Sigmoid colon (tissue), 7 donors: Measurements from ENCODE around the gene PODXL2. TPM values are rescaled to one million over a fixed set of nuclear protein-coding genes. Genes with fewer than 3 reads are reported as not detected.

ENCODE experiments used
- DNase-seq: peaks from one replicate; pipeline ENCODE4 v3.0.0-alpha.2; 2019
- H3K27ac ChIP-seq, 4 donors: fragments of 200-600 bp; sonication (generic); one replicate each; pipeline ENCODE4 v1.5.1; 2016 to 2019; ENCODE audit warnings: mild to moderate bottlenecking in 1 of 4
- H3K27me3 ChIP-seq, 3 donors: fragments of 200-600 bp; sonication (generic); one replicate each; pipeline ENCODE4 v1.5.1; 2019; ENCODE audit warnings: mild to moderate bottlenecking in 1 of 3
- H3K36me3 ChIP-seq, 4 donors: fragments of 200-600 bp; sonication (generic); one replicate each; pipeline ENCODE4 v1.5.1; 2016 to 2019
- H3K4me1 ChIP-seq, 4 donors: fragments of 200-600 bp; sonication (generic); one replicate each; pipeline ENCODE4 v1.5.1; 2017 to 2019
- H3K4me3 ChIP-seq, 4 donors: fragments of 200-600 bp; sonication (generic); one replicate each; pipeline ENCODE4 v1.5.1; 2017 to 2019; ENCODE audit warnings: mild to moderate bottlenecking in 2 of 4, moderate library complexity in 1 of 4
- H3K9me3 ChIP-seq, 4 donors: fragments of 200-600 bp in 3 of 4; sonication (generic) in 3 of 4; one replicate each; pipeline versions ENCODE4 v1.5.1 to v1.6.1; 2013 to 2019
- EP300 ChIP-seq, 4 donors: sonication (generic); formaldehyde crosslinking; IDR thresholded peaks; one replicate each; pipeline ENCODE4 v1.6.1; 2017; ENCODE audit warnings: antibody characterized with exemption in 4 of 4
- POLR2A ChIP-seq, 2 donors: fragments of 450-650 bp; IDR thresholded peaks; one replicate each; pipeline ENCODE4 v1.6.1; 2016; ENCODE audit warnings: antibody characterized with exemption in 2 of 2, mild to moderate bottlenecking in 2 of 2, moderate library complexity in 2 of 2
- POLR2AphosphoS5 ChIP-seq, 4 donors: sonication (generic); formaldehyde crosslinking; IDR thresholded peaks; one replicate each; pipeline ENCODE4 v1.6.1; 2017; ENCODE audit warnings: antibody characterized with exemption in 4 of 4
- WGBS, 2 donors: extraction: QIAGEN DNeasy Blood & Tissue Kit; methylation state at CpG; one replicate each; pipeline ENCODE4 v1.1.7; 2013; 5-methylcytosine and 5-hydroxymethylcytosine counted together
- intact Hi-C: fragments of 100-400 bp; cut with DNase I; formaldehyde crosslinking; loops from one replicate; pipeline ENCODE4 v1.15.1; 2023
- polyA plus RNA-seq, 3 donors: library from polyadenylated mRNA; stranded (reverse); fragments of 200-250 nt; gene quantifications; one replicate each; pipeline ENCODE4 v1.2.3, GENCODE V29; 2013
- total RNA-seq, 4 donors: library from RNA; depleted of rRNA; stranded (reverse); fragments of >200 nt; gene quantifications; one replicate each; pipeline ENCODE4 v1.1.0, GENCODE V29; 2016
- TF ChIP-seq, protein P1 (sequence below), 4 experiments: fragments of 450-650 bp in 3 of 4; fragments of 200-600 bp in 1 of 4; IDR thresholded peaks; one replicate each; pipeline ENCODE4 v1.5.1; 2016 to 2019; ENCODE audit warnings: antibody characterized with exemption in 4 of 4, mild to moderate bottlenecking in 3 of 4, moderate library complexity in 2 of 4
- donor health status: healthy with polysubstance abuse.
- donor health status: Bipolar disorder and iron deficiency.
- donor health status: healthy.

Gene PODXL2
- total and polyA plus RNA-seq, 7 donors: 2.0 to 16.7 (median 2.8) TPM

DNA sequence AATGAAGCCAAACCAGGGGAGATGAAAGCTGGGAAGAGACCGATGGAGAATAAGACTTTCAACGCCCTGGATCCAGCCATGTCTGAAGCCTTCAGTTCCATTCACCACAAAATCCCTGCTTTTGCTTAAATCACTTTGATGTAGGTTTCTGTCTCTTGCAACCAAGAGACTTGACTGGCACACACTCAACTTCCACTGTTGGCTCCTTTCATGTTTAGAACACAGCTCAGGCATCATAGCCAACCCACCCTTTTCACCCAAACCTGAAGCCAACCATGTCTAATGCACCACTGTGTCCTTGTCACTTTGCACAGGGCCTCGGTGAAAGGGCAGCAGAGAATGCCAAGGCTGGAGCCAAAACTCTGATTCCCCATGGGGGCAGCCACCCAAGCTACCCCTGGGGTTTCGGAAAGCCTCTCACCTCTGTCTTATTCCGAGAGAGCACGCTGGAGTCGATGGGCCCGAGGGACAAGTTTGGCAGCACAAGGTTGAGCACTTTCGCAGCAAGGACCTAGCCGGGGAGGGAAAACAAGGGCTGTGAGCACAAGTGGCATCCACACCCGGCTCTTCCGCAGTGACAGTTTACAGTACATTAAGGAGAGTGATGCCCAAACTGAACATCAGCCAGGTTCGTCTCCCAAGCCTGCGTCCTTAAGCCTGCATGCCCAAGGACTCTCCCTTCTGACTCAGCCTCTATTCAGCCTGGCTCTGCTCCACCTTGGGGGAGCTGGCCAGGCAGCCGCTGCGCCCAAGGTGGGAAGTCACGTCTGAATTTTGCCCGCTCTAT lies 81.4 kb downstream of the PODXL2 start:
- Histone ChIP-seq H3K4me3 (no peak overlapping the region), H3K27me3 (no peaks in the 10 kb centered on the region), H3K9me3 (no peaks in the 10 kb centered on the region), H3K27ac (peak overlapping the region; percentile 59 to 85 (median 72)), H3K36me3 (no peaks in the 10 kb centered on the region), H3K4me1 (peaks cover 0 to 59% (median 44%) of the 10 kb centered on the region in 4 donors)
- WGBS, 2 donors: 93 to 94% methylated on average over 18 of the region's 18 CpGs
- DNase-seq: peak; percentile 73
- TF ChIP-seq POLR2AphosphoS5 (IDR thresholded peaks at IDR 0.05) (peak in 3 of 4 donors; percentile 13 to 24 (median 16)), EP300 (IDR thresholded peaks at IDR 0.05) (no peak), POLR2A (IDR thresholded peaks at IDR 0.05) (no peak)
- TF ChIP-seq, protein P1, sequence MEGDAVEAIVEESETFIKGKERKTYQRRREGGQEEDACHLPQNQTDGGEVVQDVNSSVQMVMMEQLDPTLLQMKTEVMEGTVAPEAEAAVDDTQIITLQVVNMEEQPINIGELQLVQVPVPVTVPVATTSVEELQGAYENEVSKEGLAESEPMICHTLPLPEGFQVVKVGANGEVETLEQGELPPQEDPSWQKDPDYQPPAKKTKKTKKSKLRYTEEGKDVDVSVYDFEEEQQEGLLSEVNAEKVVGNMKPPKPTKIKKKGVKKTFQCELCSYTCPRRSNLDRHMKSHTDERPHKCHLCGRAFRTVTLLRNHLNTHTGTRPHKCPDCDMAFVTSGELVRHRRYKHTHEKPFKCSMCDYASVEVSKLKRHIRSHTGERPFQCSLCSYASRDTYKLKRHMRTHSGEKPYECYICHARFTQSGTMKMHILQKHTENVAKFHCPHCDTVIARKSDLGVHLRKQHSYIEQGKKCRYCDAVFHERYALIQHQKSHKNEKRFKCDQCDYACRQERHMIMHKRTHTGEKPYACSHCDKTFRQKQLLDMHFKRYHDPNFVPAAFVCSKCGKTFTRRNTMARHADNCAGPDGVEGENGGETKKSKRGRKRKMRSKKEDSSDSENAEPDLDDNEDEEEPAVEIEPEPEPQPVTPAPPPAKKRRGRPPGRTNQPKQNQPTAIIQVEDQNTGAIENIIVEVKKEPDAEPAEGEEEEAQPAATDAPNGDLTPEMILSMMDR (IDR thresholded peaks at IDR 0.05): no peak
- intact Hi-C loops: loop anchor here (5.0 kb wide), 1 partner anchor 42 kb away; no protein-coding TSS in a partner anchor

DNA sequence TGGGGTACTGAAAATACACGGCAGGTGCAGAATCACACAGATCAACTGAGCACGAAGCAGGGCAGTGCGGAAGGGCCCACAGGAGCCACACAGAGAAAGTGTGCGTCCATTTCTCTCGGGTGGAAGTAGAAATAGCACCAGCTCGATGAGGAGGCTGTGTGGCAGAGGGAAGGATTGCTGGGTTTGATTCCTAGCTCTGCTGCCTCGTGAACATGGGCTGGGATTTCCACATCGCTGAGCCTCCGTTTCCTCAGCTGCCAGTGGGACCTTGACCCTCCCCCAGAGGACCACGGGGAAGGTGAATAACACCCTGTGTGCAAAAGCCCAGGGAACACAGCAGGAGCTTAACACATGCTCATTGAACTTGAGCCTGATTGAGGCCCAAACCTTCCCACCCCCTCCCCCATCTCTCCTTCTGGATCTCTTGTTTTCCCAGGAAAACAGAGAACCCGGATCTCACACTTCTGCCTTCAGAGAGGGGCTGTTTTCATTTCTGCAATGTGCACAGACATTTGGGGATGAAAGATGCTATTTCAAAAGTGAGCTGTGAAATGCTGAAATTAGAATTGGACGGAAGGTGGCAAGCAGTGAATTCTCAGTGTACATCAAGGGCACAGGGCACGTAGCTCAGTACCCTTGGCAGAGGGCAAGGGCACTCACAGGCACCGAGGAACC lies 82.2 kb downstream of the PODXL2 start:
- H3K27me3 ChIP-seq: no peaks in the 10 kb centered on the region
- TF ChIP-seq, protein P1 (IDR thresholded peaks at IDR 0.05): no peak
- TF ChIP-seq POLR2AphosphoS5 (IDR thresholded peaks at IDR 0.05) (no peak), POLR2A (IDR thresholded peaks at IDR 0.05) (no peak), EP300 (IDR thresholded peaks at IDR 0.05) (no peak)
- peaks cover 0 to 59% (median 46%) of the 10 kb centered on the region in 4 donors for H3K4me1 ChIP-seq
- peak; percentile 47 for DNase-seq
- peak overlapping the region; percentile 59 to 85 (median 72) for H3K27ac ChIP-seq
- WGBS, 2 donors: 88 to 90% methylated on average over 14 of the region's 14 CpGs
- no peaks in the 10 kb centered on the region for H3K9me3 ChIP-seq
- intact Hi-C loops: loop anchor here (5.0 kb wide), 1 partner anchor 41 kb away; no protein-coding TSS in a partner anchor
- H3K36me3 ChIP-seq: no peaks in the 10 kb centered on the region
- no peak overlapping the region for H3K4me3 ChIP-seq

DNA sequence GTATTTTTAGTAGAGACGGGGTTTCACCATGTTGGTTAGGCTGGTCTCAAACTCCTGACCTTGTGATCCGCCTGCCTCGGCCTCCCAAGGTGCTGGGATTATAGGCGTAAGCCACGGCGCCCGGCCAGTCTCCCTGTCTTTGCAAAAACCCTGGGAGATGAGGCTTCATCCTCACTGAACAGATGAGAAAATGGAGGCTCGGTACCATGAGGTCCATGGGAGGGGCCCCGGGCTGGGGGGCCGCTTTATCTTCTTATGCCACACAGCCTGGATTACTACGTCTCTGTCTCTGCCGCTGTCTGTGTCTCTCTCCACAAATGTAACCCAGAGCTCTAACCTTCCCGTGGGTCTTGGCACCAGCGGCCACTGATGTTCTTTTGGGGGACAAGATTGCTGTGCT lies 82.9 kb downstream of the PODXL2 start:
- intact Hi-C loops: loop anchor here (5.0 kb wide), 1 partner anchor 40 kb away; no protein-coding TSS in a partner anchor
- Histone ChIP-seq H3K36me3 (no peaks in the 10 kb centered on the region), H3K9me3 (no peaks in the 10 kb centered on the region), H3K27ac (peak overlapping the region in 1 of 4 donors; percentile 85), H3K4me1 (peaks cover 0 to 57% (median 44%) of the 10 kb centered on the region in 4 donors), H3K27me3 (no peaks in the 10 kb centered on the region), H3K4me3 (no peak overlapping the region)
- 94 to 95% methylated on average over 14 of the region's 14 CpGs for whole genome bisulfite sequencing, 2 donors
- DNase-seq: peak; percentile 56
- TF ChIP-seq POLR2AphosphoS5 (IDR thresholded peaks at IDR 0.05): no peak
- TF ChIP-seq, protein P1 (IDR thresholded peaks at IDR 0.05): no peak
- TF ChIP-seq EP300 (IDR thresholded peaks at IDR 0.05): no peak
- TF ChIP-seq POLR2A (IDR thresholded peaks at IDR 0.05): no peak

DNA sequence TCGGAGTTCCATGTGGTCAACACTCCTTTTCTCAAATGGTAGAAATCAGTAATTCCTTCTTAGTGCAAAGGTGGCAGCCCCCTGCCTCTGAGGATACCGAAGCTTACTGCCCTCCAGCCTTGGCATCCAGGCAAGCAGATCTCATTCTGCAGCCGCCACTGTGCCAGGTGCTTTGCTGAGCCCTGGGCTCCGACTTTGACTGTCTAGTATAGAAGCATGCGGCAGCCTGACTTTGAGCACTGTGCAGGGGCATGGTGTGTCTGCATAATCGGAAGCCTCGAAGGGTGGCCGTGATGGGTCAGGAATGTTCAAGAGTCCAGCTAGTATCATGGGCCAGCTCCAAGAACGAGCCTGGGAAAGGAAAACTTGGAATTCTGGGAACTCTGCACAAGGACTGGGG lies 83.5 kb downstream of the PODXL2 start:
- Histone ChIP-seq H3K4me1 (peaks cover 0 to 57% (median 44%) of the 10 kb centered on the region in 4 donors), H3K9me3 (no peaks in the 10 kb centered on the region), H3K27me3 (no peaks in the 10 kb centered on the region), H3K27ac (peak overlapping the region in 3 of 4 donors; percentile 41 to 60 (median 49)), H3K36me3 (no peaks in the 10 kb centered on the region), H3K4me3 (no peak overlapping the region)
- DNase-seq: peak; percentile 35
- 90 to 93% methylated on average over 9 of the region's 9 CpGs for WGBS, 2 donors
- intact Hi-C loops: loop anchor here (5.0 kb wide), 1 partner anchor 40 kb away; no protein-coding TSS in a partner anchor
- TF ChIP-seq, protein P1 (IDR thresholded peaks at IDR 0.05): no peak
- no peak for TF ChIP-seq POLR2AphosphoS5 (IDR thresholded peaks at IDR 0.05)
- TF ChIP-seq EP300 (IDR thresholded peaks at IDR 0.05): no peak
- TF ChIP-seq POLR2A (IDR thresholded peaks at IDR 0.05): no peak
